Testis (tissue), 3 donors: Measurements from ENCODE around the gene ADAMTS14. TPM values are rescaled to one million over a fixed set of nuclear protein-coding genes. Genes with fewer than 3 reads are reported as not detected.
"Not testable (repeated sequence)": the region's sequence is repeated elsewhere in the genome, so short reads cannot be mapped to it uniquely, and the experiment has no call there.

Source experiments
- DNase-seq: peaks from one replicate; pipeline ENCODE4 v3.0.0-alpha.2; 2019
- H3K27ac ChIP-seq, 2 donors: fragments of 200-600 bp; sonication (generic); one replicate each; pipeline ENCODE4 v1.5.1; 2019
- H3K27me3 ChIP-seq: fragments of 200-600 bp; sonication (generic); one replicate; pipeline ENCODE4 v1.5.1; 2019
- H3K36me3 ChIP-seq: fragments of 200-600 bp; sonication (generic); one replicate; pipeline ENCODE4 v1.5.1; 2017; ENCODE audit warnings: low read depth; ENCODE audit errors: missing control alignments
- H3K4me1 ChIP-seq: fragments of 200-600 bp; sonication (generic); one replicate; pipeline ENCODE4 v1.5.1; 2019
- H3K4me3 ChIP-seq, 2 donors: fragments of 200-600 bp; sonication (generic); one replicate each; pipeline ENCODE4 v1.5.1; 2017 to 2019
- H3K9me3 ChIP-seq: fragments of 200-600 bp; sonication (generic); one replicate; pipeline ENCODE4 v1.5.1; 2017
- CTCF ChIP-seq, 3 experiments: fragments of 450-650 bp in 2 of 3; fragments of 200-600 bp in 1 of 3; sonication (generic) in 1 of 3; IDR thresholded peaks; one replicate each; pipeline ENCODE4 v1.5.1; 2016 to 2019; ENCODE audit warnings: antibody characterized with exemption in 3 of 3, mild to moderate bottlenecking in 2 of 3, moderate library complexity in 1 of 3
- POLR2A ChIP-seq: fragments of 450-650 bp; IDR thresholded peaks from one replicate; pipeline ENCODE4 v1.6.1; 2017; ENCODE audit warnings: antibody characterized with exemption, mild to moderate bottlenecking, moderate library complexity
- WGBS, 2 donors: methylation state at CpG; one replicate each; pipeline ENCODE4 v1.1.5; 2018; 5-methylcytosine and 5-hydroxymethylcytosine counted together
- intact Hi-C: fragments of 100-400 bp; cut with DNase I; formaldehyde crosslinking; loops from one replicate; pipeline ENCODE4 v1.15.1; 2023; ENCODE audit warnings: low total_unique reads
- polyA plus RNA-seq: library from polyadenylated mRNA; stranded (reverse); fragments of 350-450 nt; fragmentation: Illumina TruSeq; extraction: RNeasy Lipid Tissue Mini Kit (QIAGEN cat#74804); gene quantifications from one replicate; pipeline ENCODE4 v1.2.3, GENCODE V29; 2014; ENCODE audit warnings: low read depth, low replicate concordance; ENCODE audit not compliant: insufficient read depth
- total RNA-seq, 2 donors: library from RNA; depleted of rRNA; stranded (reverse); fragments of >200 nt; gene quantifications; one replicate each; pipeline ENCODE4 v1.2.3, GENCODE V29; 2016

Gene ADAMTS14
- total and polyA plus RNA-seq, 3 donors from 2014 or later: 0.63 to 0.93 (median 0.90) TPM

- peak overlapping the region in 1 of 2 donors; percentile 36 for H3K27ac ChIP-seq
- no peaks in the 10 kb centered on the region for H3K27me3 ChIP-seq
- no peak for TF ChIP-seq CTCF (IDR thresholded peaks at IDR 0.05)
- no peak for TF ChIP-seq POLR2A
- 68 to 69% methylated on average over 12 of the region's 12 CpGs for WGBS, 2 donors
- H3K4me1 ChIP-seq: peaks cover 7% of the 10 kb centered on the region
- intact Hi-C loops: no loop called here
- no peak overlapping the region for H3K4me3 ChIP-seq
- DNase-seq: peak; percentile 52
- no peaks in the 10 kb centered on the region for H3K36me3 ChIP-seq
- H3K9me3 ChIP-seq: no peaks in the 10 kb centered on the region
Observed at GRCh38 chr10:70662362-70663220, 9.7 kb upstream of the ADAMTS14 start.

- H3K27me3 ChIP-seq, intact Hi-C loops, H3K27ac ChIP-seq, DNase-seq, H3K36me3 ChIP-seq, H3K9me3 ChIP-seq, H3K4me1 ChIP-seq, H3K4me3 ChIP-seq: not testable (repeated sequence)
- WGBS, 2 donors: 81 to 86% methylated on average over 10 of the region's 10 CpGs
Observed at GRCh38 chr10:70663458-70664409, 8.6 kb upstream of the ADAMTS14 start.

- intact Hi-C loops: no loop called here
- DNase-seq: no peak
- WGBS, 2 donors: 28 to 49% methylated on average over 6 of the region's 6 CpGs
- Histone ChIP-seq H3K4me3 (no peak overlapping the region), H3K27me3 (no peaks in the 10 kb centered on the region), H3K9me3 (no peaks in the 10 kb centered on the region), H3K4me1 (peaks cover 7% of the 10 kb centered on the region), H3K36me3 (no peaks in the 10 kb centered on the region), H3K27ac (no peak overlapping the region)
- TF ChIP-seq POLR2A: no peak
- TF ChIP-seq CTCF (IDR thresholded peaks at IDR 0.05): no peak
Observed at GRCh38 chr10:70664702-70665195, 7.6 kb upstream of the ADAMTS14 start.

GRCh38 chr10:70666960-70667798 lies 5.1 kb upstream of the ADAMTS14 start:
- WGBS, 2 donors: 83 to 84% methylated on average over 7 of the region's 7 CpGs
- Histone ChIP-seq H3K36me3 (no peaks in the 10 kb centered on the region), H3K27ac (no peak overlapping the region), H3K27me3 (no peaks in the 10 kb centered on the region), H3K9me3 (no peaks in the 10 kb centered on the region), H3K4me3 (no peak overlapping the region), H3K4me1 (peaks cover 7% of the 10 kb centered on the region)
- TF ChIP-seq POLR2A: no peak
- TF ChIP-seq CTCF (IDR thresholded peaks at IDR 0.05): no peak
- intact Hi-C loops: no loop called here
- DNase-seq: no peak

- H3K36me3 ChIP-seq, H3K27ac ChIP-seq, H3K4me1 ChIP-seq, H3K27me3 ChIP-seq, H3K9me3 ChIP-seq, H3K4me3 ChIP-seq, DNase-seq, intact Hi-C loops: not testable (repeated sequence)
- 92 to 93% methylated on average over 6 of the region's 6 CpGs for WGBS, 2 donors
Observed at GRCh38 chr10:70667818-70668217, 4.5 kb upstream of the ADAMTS14 start.
